HL-60/S4 (cell line): ENCODE measurements around the gene CHSY1.
"Not testable (repeated sequence)": the region's sequence is repeated elsewhere in the genome, so short reads cannot be mapped to it uniquely, and the experiment has no call there.

Source experiments
- in situ Hi-C: fragments of 300-500 bp; cut with MboI; formaldehyde crosslinking; loops from 2 replicates; pipeline ENCODE4 v1.14.3; 2022; ENCODE audit warnings: low sequenced_read_pairs

The CHSY1 gene

DNA sequence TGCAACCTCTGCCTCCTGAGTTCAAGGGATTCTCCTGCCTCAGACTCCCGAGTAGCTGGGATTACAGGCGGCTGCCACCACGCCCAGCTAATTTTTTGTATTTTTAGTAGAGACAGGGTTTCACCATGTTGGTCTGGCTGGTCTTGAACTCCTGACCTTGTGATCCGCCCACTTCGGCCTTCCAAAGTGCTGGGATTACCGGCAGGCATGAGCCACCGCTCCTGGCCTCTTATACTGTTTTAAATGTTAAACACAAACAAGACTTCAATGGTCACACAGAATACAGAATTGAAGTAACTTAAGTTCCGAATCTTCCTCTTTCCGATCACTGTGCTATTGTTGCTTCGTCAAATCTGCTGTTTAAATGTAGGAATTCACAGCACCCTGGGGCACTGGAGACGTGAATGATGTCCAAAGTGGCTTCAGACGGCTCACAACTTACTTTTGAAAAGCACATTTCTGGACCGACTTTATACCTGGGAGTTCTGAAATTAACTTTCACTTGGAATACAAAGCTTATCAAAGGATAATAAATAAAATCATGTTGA, 125.9 kb downstream of the CHSY1 start:
- in situ Hi-C loops, result not testable (repeated sequence)
